Stimulated activated CD8-positive, alpha-beta memory T cell treated with anti-CD3 and anti-CD28 coated beads, Interleukin-12 subunit alpha, Interleukin-12 subunit beta, amount 100 ng/mL, for 1 hour (primary cell): ENCODE data around the gene DOCK10.
"Not testable (repeated sequence)": the region's sequence is repeated elsewhere in the genome, so short reads cannot be mapped to it uniquely, and the experiment has no call there.

Source experiments
- DNase-seq: peaks from one replicate; pipeline ENCODE4 v3.0.0-alpha.2; 2020; ENCODE audit warnings: low read depth

DOCK10 gene

GRCh38 chr2:224918626-224919471, 123.4 kb downstream of the DOCK10 start:
- no peak for DNase-seq

GRCh38 chr2:224917246-224917645, 125.0 kb downstream of the DOCK10 start:
- DNase-seq = not testable (repeated sequence)

- DNase-seq = no peak
Measured at GRCh38 chr2:224915136-224915535, 127.1 kb downstream of the DOCK10 start.

GRCh38 chr2:224910574-224910925, 131.7 kb downstream of the DOCK10 start:
- DNase-seq = no peak

- no peak for DNase-seq
Measured at GRCh38 chr2:224909885-224910573, 132.2 kb downstream of the DOCK10 start.

GRCh38 chr2:224908818-224909217, 133.4 kb downstream of the DOCK10 start:
- no peak for DNase-seq

- no peak for DNase-seq
Measured at GRCh38 chr2:224904381-224904780, 137.9 kb downstream of the DOCK10 start.

GRCh38 chr2:224903621-224904020, 138.6 kb downstream of the DOCK10 start:
- DNase-seq = no peak

- no peak for DNase-seq
Measured at GRCh38 chr2:224901121-224901676, 141.1 kb downstream of the DOCK10 start.

- no peak for DNase-seq
Measured at GRCh38 chr2:224895377-224895776, 146.9 kb downstream of the DOCK10 start.

- no peak for DNase-seq
Measured at GRCh38 chr2:224894356-224894755, 147.9 kb downstream of the DOCK10 start.

- no peak for DNase-seq
Measured at GRCh38 chr2:224893848-224894247, 148.4 kb downstream of the DOCK10 start.

- DNase-seq = no peak
Measured at GRCh38 chr2:224892574-224893204, 149.6 kb downstream of the DOCK10 start.

- DNase-seq = no peak
Measured at GRCh38 chr2:224890372-224890771, 151.9 kb downstream of the DOCK10 start.

- DNase-seq = no peak
Measured at GRCh38 chr2:224887141-224887540, 155.1 kb downstream of the DOCK10 start.

GRCh38 chr2:224885836-224886547, 156.3 kb downstream of the DOCK10 start:
- DNase-seq = no peak

GRCh38 chr2:224885291-224885690, 157.0 kb downstream of the DOCK10 start:
- DNase-seq = no peak

- no peak for DNase-seq
Measured at GRCh38 chr2:224884188-224884587, 158.1 kb downstream of the DOCK10 start.

GRCh38 chr2:224883700-224884099, 158.6 kb downstream of the DOCK10 start:
- DNase-seq = no peak

- no peak for DNase-seq
Measured at GRCh38 chr2:224883172-224883516, 159.1 kb downstream of the DOCK10 start.

GRCh38 chr2:224882291-224883171, 159.7 kb downstream of the DOCK10 start:
- no peak for DNase-seq
